ENCODE measurements around the gene MARCHF11. TPM values are rescaled to one million over a fixed set of nuclear protein-coding genes. Genes with fewer than 3 reads are reported as not detected.

MARCHF11 gene
- total and polyA plus RNA-seq, 2 of the 4 experiments (the other 2 are of a cell fraction) = not detected

DNA sequence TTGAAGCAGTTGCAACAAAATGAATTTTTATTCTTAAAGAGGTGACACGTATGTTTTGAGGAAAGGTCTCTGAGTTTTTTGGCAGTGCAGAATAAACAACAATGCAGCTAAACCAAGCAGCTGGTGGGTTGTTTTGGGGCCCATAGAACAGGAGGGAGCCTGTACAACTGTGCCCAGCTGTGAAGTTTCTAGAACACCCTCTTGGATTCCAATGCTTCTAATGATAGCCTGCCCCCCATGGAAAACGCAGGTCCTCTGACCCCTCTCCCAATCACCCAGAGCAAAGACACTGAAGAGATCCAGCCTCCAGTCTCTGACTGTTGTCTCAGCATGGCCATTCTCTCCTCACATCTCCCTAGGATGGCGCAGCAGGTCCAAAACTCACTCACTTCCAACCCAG is 150.9 kb downstream of the MARCHF11 start:
- Histone ChIP-seq H3K27me3 (ENCODE audit: control insufficient read depth, insufficient read depth, low read length) (no peaks in the 10 kb centered on the region; the same call in 1 of the 2 replicates), H4K91ac (ENCODE audit: insufficient read depth, low read depth, low read length) (no peak overlapping the region), H3K27ac (ENCODE audit: insufficient read depth, low read length) (no peak overlapping the region), H3K9me3 (ENCODE audit: control insufficient read depth, insufficient read depth, low read length) (no peaks in the 10 kb centered on the region), H3K4me3 (ENCODE audit: insufficient read depth, low read depth, low read length) (no peak overlapping the region), H2BK120ac (ENCODE audit: low read depth, low read length) (no peak overlapping the region), H3K79me1 (ENCODE audit: low read depth in 1 of 2, low read length in 2 of 2) (no peaks in the 10 kb centered on the region), H2BK15ac (ENCODE audit: low read depth, low read length) (no peak overlapping the region), H2BK20ac (ENCODE audit: low read depth, low read length) (no peak overlapping the region), H3K9me1 (ENCODE audit: insufficient read depth, low read length) (no peaks in the 10 kb centered on the region), H3K36me3 (ENCODE audit: control insufficient read depth, insufficient read depth, low read length) (no peaks in the 10 kb centered on the region), H3K14ac (replicated peaks; ENCODE audit: low read depth, low read length) (no peak overlapping the region), H3K4ac (ENCODE audit: low read depth, low read length) (no peak overlapping the region), H2AK9ac (replicated peaks; ENCODE audit: low read depth, low read length, poor library complexity) (no peak overlapping the region), H3K9ac (ENCODE audit: low read depth, low read length) (no peak overlapping the region), H4K20me1 (ENCODE audit: insufficient read depth, low read length) (no peaks in the 10 kb centered on the region), H3K23ac (ENCODE audit: low read depth, low read length) (no peak overlapping the region), H3K4me1 (ENCODE audit: control insufficient read depth, insufficient read depth, low read length) (no peaks in the 10 kb centered on the region), H4K8ac (ENCODE audit: low read depth in 2 of 2, low read length in 2 of 2) (no peak overlapping the region), H2BK5ac (ENCODE audit: low read depth, low read length, poor library complexity, severe bottlenecking) (no peak overlapping the region), H2AK5ac (ENCODE audit: low read depth, low read length) (no peak overlapping the region), H2AFZ (replicated peaks; ENCODE audit: low read length, poor library complexity) (no peak overlapping the region), H4K5ac (ENCODE audit: low read depth, low read length) (no peak overlapping the region), H3K56ac (ENCODE audit: extremely low read depth, insufficient read depth, low read length) (no peak overlapping the region), H3K18ac (ENCODE audit: low read depth, low read length) (no peak overlapping the region), H3K4me2 (ENCODE audit: low read depth, low read length) (no peak overlapping the region)
- WGBS, 2 experiments (ENCODE audit: extremely low coverage in 2 of 2, insufficient read length in 1 of 2) = 0% methylated on average over 1 of the region's 3 CpGs; no CpG with 5 or more reads in 1 of the 2 experiments
- dilution Hi-C loops (cut with HindIII; ENCODE audit: low sequenced_read_pairs, unreplicated experiment) (no loop called here), in situ Hi-C loops (cut with MboI; ENCODE audit: low sequenced_read_pairs) (no loop called here), intact Hi-C loops (cut with micrococcal nuclease) (no loop called here)
- BruUV-seq (replicated peaks) = no TSS peak
- ChIA-PET POLR2A (ENCODE audit: unreplicated experiment) (no interaction called here), CTCF (no interaction called here)
- DNase-seq (no peak), ATAC-seq (ENCODE audit: low read depth) (no peak)
- no peak for TF ChIP-seq RAD21 (IDR thresholded peaks at IDR 0.05; ENCODE audit: low read length)
- no peak for TF ChIP-seq RCOR1 (IDR thresholded peaks at IDR 0.05; ENCODE audit: insufficient replicate concordance, low read length)
- TF ChIP-seq RFX5 (IDR thresholded peaks at IDR 0.05; ENCODE audit: low read depth, low read length) = no peak
- TF ChIP-seq, protein P1, sequence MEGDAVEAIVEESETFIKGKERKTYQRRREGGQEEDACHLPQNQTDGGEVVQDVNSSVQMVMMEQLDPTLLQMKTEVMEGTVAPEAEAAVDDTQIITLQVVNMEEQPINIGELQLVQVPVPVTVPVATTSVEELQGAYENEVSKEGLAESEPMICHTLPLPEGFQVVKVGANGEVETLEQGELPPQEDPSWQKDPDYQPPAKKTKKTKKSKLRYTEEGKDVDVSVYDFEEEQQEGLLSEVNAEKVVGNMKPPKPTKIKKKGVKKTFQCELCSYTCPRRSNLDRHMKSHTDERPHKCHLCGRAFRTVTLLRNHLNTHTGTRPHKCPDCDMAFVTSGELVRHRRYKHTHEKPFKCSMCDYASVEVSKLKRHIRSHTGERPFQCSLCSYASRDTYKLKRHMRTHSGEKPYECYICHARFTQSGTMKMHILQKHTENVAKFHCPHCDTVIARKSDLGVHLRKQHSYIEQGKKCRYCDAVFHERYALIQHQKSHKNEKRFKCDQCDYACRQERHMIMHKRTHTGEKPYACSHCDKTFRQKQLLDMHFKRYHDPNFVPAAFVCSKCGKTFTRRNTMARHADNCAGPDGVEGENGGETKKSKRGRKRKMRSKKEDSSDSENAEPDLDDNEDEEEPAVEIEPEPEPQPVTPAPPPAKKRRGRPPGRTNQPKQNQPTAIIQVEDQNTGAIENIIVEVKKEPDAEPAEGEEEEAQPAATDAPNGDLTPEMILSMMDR (conservative IDR thresholded peaks at IDR 0.05; ENCODE audit: low read depth, low read length) = no peak
- TF ChIP-seq USF2 (IDR thresholded peaks at IDR 0.05; ENCODE audit: low read depth, low read length) = no peak
- no peak for TF ChIP-seq CHD1 (IDR thresholded peaks at IDR 0.05; ENCODE audit: low read depth, low read length)
- no peak for TF ChIP-seq MAFK (IDR thresholded peaks at IDR 0.05; ENCODE audit: low read depth, low read length)
- no peak for TF ChIP-seq CEBPB (IDR thresholded peaks at IDR 0.05; ENCODE audit: low read depth, low read length)
